ENCODE results near the gene NIPSNAP3A. TPM values are rescaled to one million over a fixed set of nuclear protein-coding genes. Genes with fewer than 3 reads are reported as not detected.

The NIPSNAP3A gene
- total and polyA plus RNA-seq, 2 of the 8 experiments (the other 6 are each of a cell fraction or from before 2014, with no cell fraction given) = 9.3 to 9.4 TPM

DNA sequence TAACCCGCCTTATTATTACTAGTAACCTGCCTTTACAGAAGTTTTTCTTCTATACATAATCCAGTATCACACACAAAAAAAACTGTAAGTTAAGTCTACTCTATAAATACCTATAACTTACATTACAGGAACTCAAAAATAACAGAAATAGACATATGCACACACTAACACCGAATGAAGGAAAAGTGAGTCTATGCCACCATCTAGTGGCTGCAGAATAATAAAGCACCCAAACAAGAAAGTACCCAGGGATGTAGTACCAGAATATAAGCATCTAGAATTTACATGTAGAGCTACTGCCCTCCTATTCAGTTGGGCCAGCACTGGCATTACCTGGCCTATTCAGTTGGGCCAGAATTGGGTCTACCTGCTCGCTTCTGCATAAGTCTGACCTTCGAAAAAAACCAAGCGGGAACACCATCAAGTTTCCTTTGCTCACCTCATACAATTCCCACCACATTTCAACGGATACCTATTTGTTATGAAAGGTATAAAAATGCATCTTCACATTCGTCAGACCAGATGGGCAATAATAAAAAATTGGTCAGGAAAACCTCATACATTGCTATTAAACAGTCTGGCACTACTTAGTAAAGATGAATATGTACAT lies 4.0 kb upstream of the NIPSNAP3A start:
- no peaks in the 10 kb centered on the region for H3K9me3 ChIP-seq (ENCODE audit: insufficient read depth in 2 of 2, low read depth in 1 of 2, low read length in 1 of 2)
- no peak overlapping the region for H3K27ac ChIP-seq (ENCODE audit: low read depth, low read length)
- 46% methylated on average over 7 of the region's 7 CpGs; no CpG with 5 or more reads in 1 of the 2 experiments for WGBS, 2 experiments (ENCODE audit: extremely low coverage in 1 of 2, insufficient coverage in 1 of 2, insufficient read length in 1 of 2, insufficient replicate concordance in 2 of 2, low coverage in 1 of 2, low lambda C conversion rate in 2 of 2, missing lambda C conversion rate in 1 of 2)
- H4K8ac ChIP-seq (ENCODE audit: extremely low read depth, insufficient read depth, low read length) = no peak overlapping the region
- H2AK5ac ChIP-seq (ENCODE audit: low read depth, low read length) = no peak overlapping the region
- ChIA-PET POLR2A (ENCODE audit: partially characterized antibody) (interaction anchor here (0.9 kb wide), 1 partner anchor 20 kb away, joined by 3 read pairs; the partner anchor contains the start of gene NIPSNAP3B), CTCF (ENCODE audit: partially characterized antibody) (interaction anchor here (0.7 to 1.5 kb wide), 6 partner anchors 63 to 973 kb away, joined by 3 to 6 read pairs (median 3); no protein-coding TSS in a partner anchor)
- no peak for DNase-seq (ENCODE audit: low read depth in 1 of 2, low spot score in 2 of 2)
- no peak overlapping the region for H3K9ac ChIP-seq (replicated peaks in 1 of 4; ENCODE audit: extremely low read depth in 1 of 4, low read depth in 3 of 4, low read length in 3 of 4)
- H2BK5ac ChIP-seq (ENCODE audit: low read depth, low read length) = no peak overlapping the region
- no peaks in the 10 kb centered on the region for H3K79me1 ChIP-seq (ENCODE audit: low read depth, low read length)
- no peaks in the 10 kb centered on the region; a peak in 4 of 7 replicates for H3K4me1 ChIP-seq (replicated peaks in 1 of 4; ENCODE audit: control insufficient read depth in 3 of 4, insufficient read depth in 4 of 4, low read length in 3 of 4)
- no peak overlapping the region for H2AFZ ChIP-seq (ENCODE audit: low read length)
- no peak overlapping the region for H3K4ac ChIP-seq (replicated peaks; ENCODE audit: insufficient read length, low read depth, low read length)
- H3K79me2 ChIP-seq (ENCODE audit: control insufficient read depth in 1 of 2, insufficient read depth in 2 of 2, low read length in 2 of 2) = no peaks in the 10 kb centered on the region
- no peak overlapping the region for H3K23ac ChIP-seq (ENCODE audit: insufficient read length)
- H2BK120ac ChIP-seq (replicated peaks; ENCODE audit: low read depth, low read length) = no peak overlapping the region
- H3K4me2 ChIP-seq (ENCODE audit: insufficient read depth in 1 of 2, low read depth in 2 of 2, low read length in 2 of 2) = no peak overlapping the region
- no peak overlapping the region for H3K4me3 ChIP-seq (ENCODE audit: extremely low read depth in 1 of 4, insufficient read depth in 2 of 4, low read depth in 3 of 4, low read length in 4 of 4)
- H4K5ac ChIP-seq (ENCODE audit: insufficient read length, low read depth, low read length) = no peak overlapping the region
- TF ChIP-seq CTBP2 (IDR thresholded peaks at IDR 0.05; ENCODE audit: borderline replicate concordance, insufficient read depth, insufficient read length, low read length) = no peak
- TF ChIP-seq, protein P1, sequence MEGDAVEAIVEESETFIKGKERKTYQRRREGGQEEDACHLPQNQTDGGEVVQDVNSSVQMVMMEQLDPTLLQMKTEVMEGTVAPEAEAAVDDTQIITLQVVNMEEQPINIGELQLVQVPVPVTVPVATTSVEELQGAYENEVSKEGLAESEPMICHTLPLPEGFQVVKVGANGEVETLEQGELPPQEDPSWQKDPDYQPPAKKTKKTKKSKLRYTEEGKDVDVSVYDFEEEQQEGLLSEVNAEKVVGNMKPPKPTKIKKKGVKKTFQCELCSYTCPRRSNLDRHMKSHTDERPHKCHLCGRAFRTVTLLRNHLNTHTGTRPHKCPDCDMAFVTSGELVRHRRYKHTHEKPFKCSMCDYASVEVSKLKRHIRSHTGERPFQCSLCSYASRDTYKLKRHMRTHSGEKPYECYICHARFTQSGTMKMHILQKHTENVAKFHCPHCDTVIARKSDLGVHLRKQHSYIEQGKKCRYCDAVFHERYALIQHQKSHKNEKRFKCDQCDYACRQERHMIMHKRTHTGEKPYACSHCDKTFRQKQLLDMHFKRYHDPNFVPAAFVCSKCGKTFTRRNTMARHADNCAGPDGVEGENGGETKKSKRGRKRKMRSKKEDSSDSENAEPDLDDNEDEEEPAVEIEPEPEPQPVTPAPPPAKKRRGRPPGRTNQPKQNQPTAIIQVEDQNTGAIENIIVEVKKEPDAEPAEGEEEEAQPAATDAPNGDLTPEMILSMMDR (IDR thresholded peaks at IDR 0.05; ENCODE audit: control extremely low read depth in 1 of 3, insufficient read depth in 1 of 3, low read depth in 1 of 3, low read length in 3 of 3) = peak in 2 of 3 experiments; percentile 60 to 67; a peak in 3 of 4 replicates
- TF ChIP-seq RAD21 (IDR thresholded peaks at IDR 0.05 in 1 of 2, conservative IDR thresholded peaks at IDR 0.05 in 1 of 2; ENCODE audit: low read depth in 2 of 2, low read length in 2 of 2) = peak; percentile 86 to 87
- TF ChIP-seq JUND (IDR thresholded peaks at IDR 0.05; ENCODE audit: low read length) = no peak
- no peak for TF ChIP-seq SP1 (IDR thresholded peaks at IDR 0.05; ENCODE audit: low read depth, low read length)
- no peak overlapping the region for H3K14ac ChIP-seq (ENCODE audit: insufficient read length)
- H3K27me3 ChIP-seq (replicated peaks in 1 of 4; ENCODE audit: control insufficient read depth in 3 of 4, extremely low read depth in 1 of 4, insufficient read depth in 3 of 4, low read length in 3 of 4) = no peaks in the 10 kb centered on the region
- no peak overlapping the region for H4K91ac ChIP-seq (replicated peaks; ENCODE audit: insufficient read length, low read length)
- H2BK20ac ChIP-seq (ENCODE audit: low read length) = no peak overlapping the region
- H3K56ac ChIP-seq (replicated peaks; ENCODE audit: insufficient read length, low read depth, low read length) = no peak overlapping the region
- peaks cover 7% of the 10 kb centered on the region; the same call in 1 of the 2 replicates for H3K23me2 ChIP-seq (ENCODE audit: low read depth, low read length)
- no peak overlapping the region for H3K18ac ChIP-seq (ENCODE audit: extremely low read depth, low read length)
- H2BK15ac ChIP-seq (ENCODE audit: low read length) = no peak overlapping the region
- FAIRE-seq = peak; percentile 87
- H4K20me1 ChIP-seq (replicated peaks in 1 of 2; ENCODE audit: control insufficient read depth in 1 of 2, insufficient read depth in 2 of 2, low read length in 2 of 2) = no peaks in the 10 kb centered on the region
- H3K36me3 ChIP-seq (ENCODE audit: control insufficient read depth in 2 of 4, insufficient read depth in 4 of 4, low read length in 3 of 4) = no peaks in the 10 kb centered on the region
- no peak overlapping the region for H2BK12ac ChIP-seq (ENCODE audit: low read depth, low read length)
